HEK293 (cell line): ENCODE measurements around the gene ZNF763.

ENCODE experiments used
- CTCF ChIP-seq: fragments of 450-650 bp; formaldehyde crosslinking; IDR thresholded peaks from 2 replicates; pipeline ENCODE4 v1.5.1; 2016; ENCODE audit warnings: missing biosample characterization, missing genetic modification characterization
- EGR2 ChIP-seq: fragments of 450-650 bp; formaldehyde crosslinking; IDR thresholded peaks from 2 replicates; pipeline ENCODE4 v1.5.1; 2016; ENCODE audit warnings: low read depth, missing biosample characterization, missing genetic modification characterization
- GLI2 ChIP-seq: fragments of 450-650 bp; formaldehyde crosslinking; IDR thresholded peaks from 2 replicates; pipeline ENCODE4; 2017; ENCODE audit warnings: missing biosample characterization, missing genetic modification characterization, low read depth, borderline replicate concordance
- HOXA7 ChIP-seq: sonication (generic); formaldehyde crosslinking; IDR thresholded peaks from 2 replicates; pipeline ENCODE4 v1.8.1; 2022; ENCODE audit warnings: missing genetic modification reagents, borderline replicate concordance
- IKZF3 ChIP-seq: fragments of 450-650 bp; IDR thresholded peaks from 2 replicates; pipeline ENCODE4 v1.5.0; 2018; ENCODE audit warnings: missing biosample characterization, mild to moderate bottlenecking, missing genetic modification characterization, moderate library complexity
- PRDM2 ChIP-seq: fragments of 450-650 bp; formaldehyde crosslinking; IDR thresholded peaks from 2 replicates; pipeline ENCODE4 v1.5.1; 2016; ENCODE audit warnings: missing biosample characterization, missing genetic modification characterization, borderline replicate concordance
- SCRT2 ChIP-seq: fragments of 450-650 bp; formaldehyde crosslinking; IDR thresholded peaks from 2 replicates; pipeline ENCODE4 v1.5.1; 2016; ENCODE audit warnings: missing biosample characterization, missing genetic modification characterization
- ZBTB10 ChIP-seq: fragments of 450-650 bp; formaldehyde crosslinking; IDR thresholded peaks from 2 replicates; pipeline ENCODE4 v1.5.1; 2016; ENCODE audit warnings: missing biosample characterization, missing genetic modification characterization
- ZBTB20 ChIP-seq: fragments of 450-650 bp; formaldehyde crosslinking; IDR thresholded peaks from 2 replicates; pipeline ENCODE4 v1.5.1; 2016; ENCODE audit warnings: missing biosample characterization, missing genetic modification characterization
- ZNF114 ChIP-seq: fragments of 450-650 bp; formaldehyde crosslinking; IDR thresholded peaks from 2 replicates; pipeline ENCODE4 v1.5.0; 2017; ENCODE audit warnings: missing biosample characterization, missing genetic modification characterization
- ZNF174 ChIP-seq: fragments of 450-650 bp; formaldehyde crosslinking; IDR thresholded peaks from 2 replicates; pipeline ENCODE4 v1.5.0; 2017; ENCODE audit warnings: missing biosample characterization, mild to moderate bottlenecking, missing genetic modification characterization
- ZNF362 ChIP-seq: fragments of 450-650 bp; formaldehyde crosslinking; IDR thresholded peaks from 2 replicates; pipeline ENCODE4 v1.5.1; 2016; ENCODE audit warnings: missing biosample characterization, missing genetic modification characterization
- ZNF488 ChIP-seq: fragments of 450-650 bp; formaldehyde crosslinking; IDR thresholded peaks from 2 replicates; pipeline ENCODE4 v1.5.1; 2016; ENCODE audit warnings: missing biosample characterization, missing genetic modification characterization
- ZNF501 ChIP-seq: fragments of 450-650 bp; formaldehyde crosslinking; IDR thresholded peaks from 2 replicates; pipeline ENCODE4 v1.5.1; 2016; ENCODE audit warnings: missing biosample characterization, missing genetic modification characterization
- ZNF571 ChIP-seq: fragments of 450-650 bp; formaldehyde crosslinking; IDR thresholded peaks from 2 replicates; pipeline ENCODE4 v1.5.0; 2017; ENCODE audit warnings: missing biosample characterization, missing genetic modification characterization
- ZNF610 ChIP-seq: fragments of 450-650 bp; formaldehyde crosslinking; IDR thresholded peaks from 2 replicates; pipeline ENCODE4 v1.5.1; 2016; ENCODE audit warnings: missing biosample characterization, missing genetic modification characterization, borderline replicate concordance
- ZNF658 ChIP-seq: fragments of 450-650 bp; formaldehyde crosslinking; IDR thresholded peaks from 2 replicates; pipeline ENCODE4; 2016; ENCODE audit warnings: missing biosample characterization, missing genetic modification characterization
- ZNF777 ChIP-seq: fragments of 450-650 bp; formaldehyde crosslinking; IDR thresholded peaks from 2 replicates; pipeline ENCODE4 v1.5.1; 2017; ENCODE audit warnings: missing biosample characterization, missing genetic modification characterization, borderline replicate concordance
- ZNF785 ChIP-seq: fragments of 450-650 bp; formaldehyde crosslinking; IDR thresholded peaks from 2 replicates; pipeline ENCODE4 v1.5.1; 2016; ENCODE audit warnings: missing biosample characterization, missing genetic modification characterization
- ZSCAN18 ChIP-seq: fragments of 450-650 bp; formaldehyde crosslinking; IDR thresholded peaks from 2 replicates; pipeline ENCODE4 v1.5.1; 2016; ENCODE audit warnings: missing biosample characterization, missing genetic modification characterization
- TF ChIP-seq, protein P1 (sequence below): fragments of 450-650 bp; formaldehyde crosslinking; IDR thresholded peaks from 2 replicates; pipeline ENCODE4 v1.5.1; 2016; ENCODE audit warnings: missing biosample characterization, missing genetic modification characterization

The ZNF763 gene

DNA sequence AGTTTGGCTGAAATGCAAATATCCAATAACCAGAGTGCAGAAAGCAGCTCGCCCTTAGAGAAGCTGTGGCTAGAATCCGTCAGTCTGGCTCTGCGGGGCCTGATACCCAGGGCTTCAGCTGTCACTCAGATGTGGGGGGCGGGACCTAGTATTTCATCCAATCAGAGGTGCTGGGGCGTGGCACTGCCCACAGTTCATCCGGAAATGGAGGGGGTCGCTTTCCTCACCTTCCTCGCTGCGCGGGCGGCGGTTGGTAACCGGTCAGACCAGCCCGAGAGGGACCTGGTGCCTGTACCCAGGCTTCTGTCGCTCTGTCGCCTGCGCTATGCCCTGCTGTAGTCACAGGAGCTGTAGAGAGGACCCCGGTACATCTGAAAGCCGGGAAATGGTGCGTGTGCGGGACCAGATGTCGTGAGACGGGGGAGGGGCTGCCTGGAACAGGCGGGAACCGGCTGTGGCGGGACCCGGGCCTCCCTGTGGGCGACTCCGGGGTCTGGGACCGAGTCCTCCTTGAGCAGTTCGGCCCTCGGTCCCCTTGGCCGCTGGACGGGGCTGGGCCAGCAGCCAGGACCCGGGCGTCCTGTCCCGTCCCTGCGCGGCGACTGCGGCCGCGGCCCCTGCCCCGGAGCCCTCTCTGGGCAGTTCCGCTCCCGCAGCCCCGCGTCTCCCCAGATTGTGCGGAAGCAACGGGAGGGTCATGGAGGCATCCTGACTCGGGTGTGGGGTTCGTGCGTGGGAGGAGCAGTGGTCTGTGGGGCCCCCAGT lies 39.8 kb upstream of the ZNF763 start, which contains the start of gene ZNF700 (continued):
- TF ChIP-seq, protein P1, sequence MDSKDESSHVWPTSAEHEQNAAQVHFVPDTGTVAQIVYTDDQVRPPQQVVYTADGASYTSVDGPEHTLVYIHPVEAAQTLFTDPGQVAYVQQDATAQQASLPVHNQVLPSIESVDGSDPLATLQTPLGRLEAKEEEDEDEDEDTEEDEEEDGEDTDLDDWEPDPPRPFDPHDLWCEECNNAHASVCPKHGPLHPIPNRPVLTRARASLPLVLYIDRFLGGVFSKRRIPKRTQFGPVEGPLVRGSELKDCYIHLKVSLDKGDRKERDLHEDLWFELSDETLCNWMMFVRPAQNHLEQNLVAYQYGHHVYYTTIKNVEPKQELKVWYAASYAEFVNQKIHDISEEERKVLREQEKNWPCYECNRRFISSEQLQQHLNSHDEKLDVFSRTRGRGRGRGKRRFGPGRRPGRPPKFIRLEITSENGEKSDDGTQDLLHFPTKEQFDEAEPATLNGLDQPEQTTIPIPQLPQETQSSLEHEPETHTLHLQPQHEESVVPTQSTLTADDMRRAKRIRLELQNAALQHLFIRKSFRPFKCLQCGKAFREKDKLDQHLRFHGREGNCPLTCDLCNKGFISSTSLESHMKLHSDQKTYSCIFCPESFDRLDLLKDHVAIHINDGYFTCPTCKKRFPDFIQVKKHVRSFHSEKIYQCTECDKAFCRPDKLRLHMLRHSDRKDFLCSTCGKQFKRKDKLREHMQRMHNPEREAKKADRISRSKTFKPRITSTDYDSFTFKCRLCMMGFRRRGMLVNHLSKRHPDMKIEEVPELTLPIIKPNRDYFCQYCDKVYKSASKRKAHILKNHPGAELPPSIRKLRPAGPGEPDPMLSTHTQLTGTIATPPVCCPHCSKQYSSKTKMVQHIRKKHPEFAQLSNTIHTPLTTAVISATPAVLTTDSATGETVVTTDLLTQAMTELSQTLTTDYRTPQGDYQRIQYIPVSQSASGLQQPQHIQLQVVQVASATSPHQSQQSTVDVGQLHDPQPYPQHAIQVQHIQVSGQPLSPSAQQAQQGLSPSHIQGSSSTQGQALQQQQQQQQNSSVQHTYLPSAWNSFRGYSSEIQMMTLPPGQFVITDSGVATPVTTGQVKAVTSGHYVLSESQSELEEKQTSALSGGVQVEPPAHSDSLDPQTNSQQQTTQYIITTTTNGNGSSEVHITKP: no peak
- TF ChIP-seq CTCF (no peak), ZNF174 (tag by site-specific recombination) (no peak), EGR2 (tag by site-specific recombination) (peak; percentile 72), ZNF571 (no peak), HOXA7 (no peak), ZNF658 (no peak), ZNF501 (peak; percentile 53; the same call in 1 of the 2 replicates), ZNF785 (tag by site-specific recombination) (no peak), ZNF777 (tag by site-specific recombination) (peak; percentile 26; the same call in 1 of the 2 replicates), SCRT2 (tag by site-specific recombination) (no peak), ZNF488 (tag by site-specific recombination) (no peak), PRDM2 (tag by site-specific recombination) (no peak), ZNF362 (no peak), IKZF3 (no peak), ZNF114 (tag by site-specific recombination) (no peak), ZBTB20 (tag by site-specific recombination) (peak; percentile 66), ZNF610 (tag by site-specific recombination) (0 out of 2 replicates have a peak, but pooled peaks have one; percentile 40), GLI2 (no peak), ZBTB10 (tag by site-specific recombination) (no peak), ZSCAN18 (tag by site-specific recombination) (no peak)
